Measurements from ENCODE around the gene CACNA2D3. TPM values are rescaled to one million over a fixed set of nuclear protein-coding genes. Genes with fewer than 3 reads are reported as not detected.

CACNA2D3 gene
- total RNA-seq, 2 experiments from 2014 or later = not detected

DNA sequence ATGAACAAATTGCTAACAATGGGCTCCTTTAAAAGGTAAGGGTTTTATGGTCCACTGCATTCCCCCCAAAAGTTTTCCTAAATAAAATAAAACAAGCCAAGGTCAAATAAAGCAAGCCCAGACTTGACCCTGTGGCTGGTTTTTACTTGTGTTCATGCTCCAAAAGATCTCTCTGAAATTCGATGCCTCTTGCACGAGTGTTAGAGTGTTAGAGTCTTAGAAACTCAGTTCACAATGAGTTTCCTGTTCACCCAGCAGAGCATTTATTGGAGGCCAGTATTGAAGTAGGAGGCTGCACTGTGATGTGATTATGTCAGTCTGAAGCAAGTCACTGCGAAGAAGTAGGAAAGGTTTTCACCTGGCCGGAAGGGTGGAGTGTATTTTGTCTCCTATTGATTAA is 865.4 kb downstream of the CACNA2D3 start:
- POLR2A ChIA-PET = no interaction called here
- H4K20me1 ChIP-seq (ENCODE audit: insufficient read depth, low read length) = no peaks in the 10 kb centered on the region
- H3K4me2 ChIP-seq (ENCODE audit: low read length) = no peak overlapping the region
- no peaks in the 10 kb centered on the region for H3K36me3 ChIP-seq (ENCODE audit: insufficient read depth, low read length)
- TF ChIP-seq, protein P1, sequence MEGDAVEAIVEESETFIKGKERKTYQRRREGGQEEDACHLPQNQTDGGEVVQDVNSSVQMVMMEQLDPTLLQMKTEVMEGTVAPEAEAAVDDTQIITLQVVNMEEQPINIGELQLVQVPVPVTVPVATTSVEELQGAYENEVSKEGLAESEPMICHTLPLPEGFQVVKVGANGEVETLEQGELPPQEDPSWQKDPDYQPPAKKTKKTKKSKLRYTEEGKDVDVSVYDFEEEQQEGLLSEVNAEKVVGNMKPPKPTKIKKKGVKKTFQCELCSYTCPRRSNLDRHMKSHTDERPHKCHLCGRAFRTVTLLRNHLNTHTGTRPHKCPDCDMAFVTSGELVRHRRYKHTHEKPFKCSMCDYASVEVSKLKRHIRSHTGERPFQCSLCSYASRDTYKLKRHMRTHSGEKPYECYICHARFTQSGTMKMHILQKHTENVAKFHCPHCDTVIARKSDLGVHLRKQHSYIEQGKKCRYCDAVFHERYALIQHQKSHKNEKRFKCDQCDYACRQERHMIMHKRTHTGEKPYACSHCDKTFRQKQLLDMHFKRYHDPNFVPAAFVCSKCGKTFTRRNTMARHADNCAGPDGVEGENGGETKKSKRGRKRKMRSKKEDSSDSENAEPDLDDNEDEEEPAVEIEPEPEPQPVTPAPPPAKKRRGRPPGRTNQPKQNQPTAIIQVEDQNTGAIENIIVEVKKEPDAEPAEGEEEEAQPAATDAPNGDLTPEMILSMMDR (conservative IDR thresholded peaks at IDR 0.05; ENCODE audit: low read length) = no peak
- no peak for TF ChIP-seq EZH2phosphoT487 (IDR thresholded peaks at IDR 0.05; ENCODE audit: borderline replicate concordance, low read depth, low read length)
- H3K9me3 ChIP-seq (ENCODE audit: low read length) = no peaks in the 10 kb centered on the region
- no peak overlapping the region for H3K4me3 ChIP-seq (ENCODE audit: low read depth, low read length, poor library complexity, severe bottlenecking)
- H2AFZ ChIP-seq (ENCODE audit: low read length) = no peak overlapping the region
- H3K4me1 ChIP-seq (ENCODE audit: insufficient read depth, low read length, poor library complexity, severe bottlenecking) = no peaks in the 10 kb centered on the region
- H3K9me2 ChIP-seq (ENCODE audit: insufficient read depth, low read length) = no peaks in the 10 kb centered on the region
- no TSS peak for BruUV-seq (replicated peaks)
- no peak overlapping the region for H3K27ac ChIP-seq (ENCODE audit: low read depth, low read length, poor library complexity, severe bottlenecking)
- intact Hi-C loops (cut with micrococcal nuclease; ENCODE audit: unreplicated experiment) = no loop called here
- CTCF ChIA-PET (ENCODE audit: unreplicated experiment) = no interaction called here
- DNase-seq (ENCODE audit: low spot score) = no peak
- H3K79me2 ChIP-seq (ENCODE audit: insufficient read depth, low read depth, low read length) = no peaks in the 10 kb centered on the region

DNA sequence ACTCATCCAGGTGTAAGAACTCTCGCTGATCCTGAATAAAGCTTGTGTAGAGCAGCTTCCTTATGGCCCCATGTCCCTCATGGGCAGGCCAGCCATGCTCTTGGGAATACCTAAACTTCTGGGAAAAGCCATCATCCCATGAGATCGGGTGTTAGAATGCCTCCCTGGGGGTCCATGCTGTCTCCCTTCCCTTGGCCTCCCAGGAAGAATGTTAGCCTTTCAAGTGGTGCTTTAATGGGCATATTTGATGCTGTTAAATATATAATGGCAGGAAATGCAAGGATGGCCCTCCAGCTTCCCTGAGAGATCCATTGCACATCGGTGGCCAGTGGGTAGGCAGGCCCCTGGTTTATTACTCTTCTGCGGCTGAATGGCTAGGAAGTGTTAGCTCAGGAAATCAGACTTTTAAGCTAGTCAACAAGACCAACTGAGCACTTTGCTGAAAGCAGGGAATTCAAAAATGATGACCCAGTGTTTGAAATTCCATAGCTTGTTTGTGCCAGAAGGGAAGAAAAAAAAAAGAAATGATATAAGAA is 866.0 kb downstream of the CACNA2D3 start:
- Histone ChIP-seq H3K9me3 (ENCODE audit: low read length) (no peaks in the 10 kb centered on the region), H3K4me3 (ENCODE audit: low read depth, low read length, poor library complexity, severe bottlenecking) (no peak overlapping the region), H3K27ac (ENCODE audit: low read depth, low read length, poor library complexity, severe bottlenecking) (no peak overlapping the region), H4K20me1 (ENCODE audit: insufficient read depth, low read length) (no peaks in the 10 kb centered on the region), H3K9me2 (ENCODE audit: insufficient read depth, low read length) (no peaks in the 10 kb centered on the region), H3K4me2 (ENCODE audit: low read length) (no peak overlapping the region), H3K79me2 (ENCODE audit: insufficient read depth, low read depth, low read length) (no peaks in the 10 kb centered on the region), H3K36me3 (ENCODE audit: insufficient read depth, low read length) (no peaks in the 10 kb centered on the region), H3K4me1 (ENCODE audit: insufficient read depth, low read length, poor library complexity, severe bottlenecking) (no peaks in the 10 kb centered on the region), H2AFZ (ENCODE audit: low read length) (no peak overlapping the region)
- ChIA-PET CTCF (ENCODE audit: unreplicated experiment) (no interaction called here), POLR2A (no interaction called here)
- no TSS peak for BruUV-seq (replicated peaks)
- DNase-seq (ENCODE audit: low spot score) = no peak
- no peak for TF ChIP-seq EZH2phosphoT487 (IDR thresholded peaks at IDR 0.05; ENCODE audit: borderline replicate concordance, low read depth, low read length)
- TF ChIP-seq, protein P1 (conservative IDR thresholded peaks at IDR 0.05; ENCODE audit: low read length) = no peak
- intact Hi-C loops (cut with micrococcal nuclease; ENCODE audit: unreplicated experiment) = no loop called here

DNA sequence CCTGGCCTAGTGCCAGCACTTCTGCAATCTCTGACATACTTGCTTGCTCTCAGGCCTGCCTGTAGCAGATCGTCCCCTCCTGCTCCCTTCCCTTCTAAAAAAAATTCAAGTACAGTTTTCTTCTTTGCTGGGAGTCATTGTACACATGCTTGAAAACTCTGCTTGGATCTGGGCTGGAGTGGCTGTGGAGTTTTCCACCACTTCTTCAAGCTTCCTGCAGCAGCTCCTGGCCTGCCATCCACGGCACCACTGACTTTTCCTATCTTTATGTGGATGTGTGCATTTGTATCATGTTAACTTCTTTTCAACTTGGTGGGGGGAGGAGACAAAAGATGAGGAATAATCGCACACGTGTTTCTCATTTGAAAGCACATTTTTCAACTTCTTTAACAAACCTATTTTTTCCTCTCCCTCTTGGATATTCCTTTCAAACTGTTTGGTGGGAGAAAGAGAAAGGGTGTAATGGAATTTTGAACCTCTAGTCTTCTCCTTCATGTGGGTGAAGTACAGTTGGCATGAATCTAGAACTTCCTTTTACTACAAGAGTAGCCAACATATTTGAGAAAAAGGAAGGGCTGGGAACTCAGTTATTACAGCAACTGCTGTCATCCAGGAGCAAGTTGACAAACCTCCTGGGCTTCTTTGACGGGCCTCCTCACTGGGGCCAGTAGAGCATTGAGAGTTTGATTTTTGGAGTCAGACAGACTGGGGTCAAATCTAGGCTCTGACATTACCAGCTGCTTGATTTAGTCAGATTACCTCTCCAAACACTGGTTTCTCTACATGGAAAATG is 866.7 kb downstream of the CACNA2D3 start:
- BruUV-seq (replicated peaks) = no TSS peak
- no peaks in the 10 kb centered on the region for H3K4me1 ChIP-seq (ENCODE audit: insufficient read depth, low read length, poor library complexity, severe bottlenecking)
- H3K9me3 ChIP-seq (ENCODE audit: low read length) = no peaks in the 10 kb centered on the region
- DNase-seq (ENCODE audit: low spot score) = no peak
- no peaks in the 10 kb centered on the region for H3K36me3 ChIP-seq (ENCODE audit: insufficient read depth, low read length)
- H3K27ac ChIP-seq (ENCODE audit: low read depth, low read length, poor library complexity, severe bottlenecking) = no peak overlapping the region
- no peaks in the 10 kb centered on the region for H4K20me1 ChIP-seq (ENCODE audit: insufficient read depth, low read length)
- ChIA-PET POLR2A (no interaction called here), CTCF (ENCODE audit: unreplicated experiment) (no interaction called here)
- no peak overlapping the region for H3K4me3 ChIP-seq (ENCODE audit: low read depth, low read length, poor library complexity, severe bottlenecking)
- intact Hi-C loops (cut with micrococcal nuclease; ENCODE audit: unreplicated experiment) = no loop called here
- TF ChIP-seq EZH2phosphoT487 (IDR thresholded peaks at IDR 0.05; ENCODE audit: borderline replicate concordance, low read depth, low read length) = no peak
- TF ChIP-seq, protein P1 (conservative IDR thresholded peaks at IDR 0.05; ENCODE audit: low read length) = no peak
- H3K9me2 ChIP-seq (ENCODE audit: insufficient read depth, low read length) = no peaks in the 10 kb centered on the region
- no peak overlapping the region for H3K4me2 ChIP-seq (ENCODE audit: low read length)
- no peaks in the 10 kb centered on the region for H3K79me2 ChIP-seq (ENCODE audit: insufficient read depth, low read depth, low read length)
- H2AFZ ChIP-seq (ENCODE audit: low read length) = no peak overlapping the region
